Measurements from ENCODE around the gene HDHD3. TPM values are rescaled to one million over a fixed set of nuclear protein-coding genes. Genes with fewer than 3 reads are reported as not detected.
A peak's percentile ranks its signal among the peaks of the same experiment; 100 is the strongest.
"Not testable (repeated sequence)": the region's sequence is repeated elsewhere in the genome, so short reads cannot be mapped to it uniquely, and the experiment has no call there.

HDHD3 gene
- total RNA-seq, 1 donor from 2014 or later: 33.9 TPM

DNA sequence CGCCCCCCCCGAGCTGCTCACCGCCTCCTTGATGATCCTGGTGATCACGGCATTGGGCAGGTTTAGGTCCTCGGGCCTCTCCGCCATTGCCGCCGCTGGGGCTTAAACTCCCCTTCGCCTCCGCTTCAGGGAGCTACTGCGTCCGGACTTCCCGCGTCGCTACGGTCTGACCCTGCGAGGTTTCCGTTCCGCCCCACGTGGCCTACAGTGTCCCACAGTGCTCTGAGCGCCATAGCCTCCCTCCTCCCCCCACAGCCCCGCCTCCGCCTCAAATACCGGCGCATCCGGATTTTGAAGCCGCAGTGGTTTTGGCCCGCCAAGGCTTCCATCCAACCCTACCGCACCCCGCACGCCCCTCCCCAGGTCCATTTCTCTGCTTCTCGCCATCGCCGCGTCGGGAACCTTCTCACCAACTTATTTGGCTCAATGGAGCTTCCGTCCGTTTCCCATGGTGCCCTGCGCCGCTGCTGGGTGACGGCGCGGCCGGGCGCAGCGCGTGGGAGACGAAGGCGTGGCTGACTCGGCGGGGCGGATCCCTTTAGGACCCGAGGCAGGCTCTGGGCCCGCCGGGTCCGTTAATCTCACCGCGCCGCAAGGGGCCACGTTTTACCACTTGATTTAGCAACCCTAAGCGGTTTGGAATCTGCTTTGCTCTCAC, 33.5 kb upstream of the HDHD3 start, which contains the start of the genes C9orf43 and POLE3:
Gene C9orf43, plus strand, starts transcription at position 541 of the 658 bp plus-strand sequence. CDS start 2,747 bp downstream, outside the sequence.
Gene POLE3, minus strand, starts transcription at position 469 of the 658 bp plus-strand sequence. Its CDS starts 382 bp downstream, at position 87.
- Mint-ChIP-seq H3K9me3 (no peaks in the 10 kb centered on the region), H3K4me3 (peak within 1 kb of the TSS; percentile 99), H3K27me3 (no peaks in the 10 kb centered on the region), H3K4me1 (ENCODE audit: unreplicated experiment) (peaks cover 18% of the 10 kb centered on the region), H3K36me3 (peaks cover 23% of the 10 kb centered on the region), H3K27ac (peak within 1 kb of the TSS; percentile 100)
- TF ChIP-seq, protein P1, sequence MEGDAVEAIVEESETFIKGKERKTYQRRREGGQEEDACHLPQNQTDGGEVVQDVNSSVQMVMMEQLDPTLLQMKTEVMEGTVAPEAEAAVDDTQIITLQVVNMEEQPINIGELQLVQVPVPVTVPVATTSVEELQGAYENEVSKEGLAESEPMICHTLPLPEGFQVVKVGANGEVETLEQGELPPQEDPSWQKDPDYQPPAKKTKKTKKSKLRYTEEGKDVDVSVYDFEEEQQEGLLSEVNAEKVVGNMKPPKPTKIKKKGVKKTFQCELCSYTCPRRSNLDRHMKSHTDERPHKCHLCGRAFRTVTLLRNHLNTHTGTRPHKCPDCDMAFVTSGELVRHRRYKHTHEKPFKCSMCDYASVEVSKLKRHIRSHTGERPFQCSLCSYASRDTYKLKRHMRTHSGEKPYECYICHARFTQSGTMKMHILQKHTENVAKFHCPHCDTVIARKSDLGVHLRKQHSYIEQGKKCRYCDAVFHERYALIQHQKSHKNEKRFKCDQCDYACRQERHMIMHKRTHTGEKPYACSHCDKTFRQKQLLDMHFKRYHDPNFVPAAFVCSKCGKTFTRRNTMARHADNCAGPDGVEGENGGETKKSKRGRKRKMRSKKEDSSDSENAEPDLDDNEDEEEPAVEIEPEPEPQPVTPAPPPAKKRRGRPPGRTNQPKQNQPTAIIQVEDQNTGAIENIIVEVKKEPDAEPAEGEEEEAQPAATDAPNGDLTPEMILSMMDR (conservative IDR thresholded peaks at IDR 0.05): no peak
- peak; percentile 96 for DNase-seq (ENCODE audit: extremely low spot score, unreplicated experiment)

GRCh38 chr9:113409883-113410206, 33.1 kb upstream of the HDHD3 start:
- H3K27me3 Mint-ChIP-seq: no peaks in the 10 kb centered on the region
- peaks cover 18% of the 10 kb centered on the region for H3K4me1 Mint-ChIP-seq (ENCODE audit: unreplicated experiment)
- H3K9me3 Mint-ChIP-seq: no peaks in the 10 kb centered on the region
- peak overlapping the region; percentile 100 for H3K27ac Mint-ChIP-seq
- peaks cover 23% of the 10 kb centered on the region for H3K36me3 Mint-ChIP-seq
- DNase-seq (ENCODE audit: extremely low spot score, unreplicated experiment): peak; percentile 76
- H3K4me3 Mint-ChIP-seq: peak overlapping the region; percentile 99
- TF ChIP-seq, protein P1 (conservative IDR thresholded peaks at IDR 0.05): no peak

GRCh38 chr9:113409481-113409880, 32.7 kb upstream of the HDHD3 start:
- H3K27me3 Mint-ChIP-seq: no peaks in the 10 kb centered on the region
- peak overlapping the region; percentile 99 for H3K4me3 Mint-ChIP-seq
- H3K36me3 Mint-ChIP-seq: peaks cover 23% of the 10 kb centered on the region
- TF ChIP-seq, protein P1 (conservative IDR thresholded peaks at IDR 0.05): no peak
- peak overlapping the region; percentile 100 for H3K27ac Mint-ChIP-seq
- peaks cover 18% of the 10 kb centered on the region for H3K4me1 Mint-ChIP-seq (ENCODE audit: unreplicated experiment)
- no peaks in the 10 kb centered on the region for H3K9me3 Mint-ChIP-seq
- no peak for DNase-seq (ENCODE audit: extremely low spot score, unreplicated experiment)

DNA sequence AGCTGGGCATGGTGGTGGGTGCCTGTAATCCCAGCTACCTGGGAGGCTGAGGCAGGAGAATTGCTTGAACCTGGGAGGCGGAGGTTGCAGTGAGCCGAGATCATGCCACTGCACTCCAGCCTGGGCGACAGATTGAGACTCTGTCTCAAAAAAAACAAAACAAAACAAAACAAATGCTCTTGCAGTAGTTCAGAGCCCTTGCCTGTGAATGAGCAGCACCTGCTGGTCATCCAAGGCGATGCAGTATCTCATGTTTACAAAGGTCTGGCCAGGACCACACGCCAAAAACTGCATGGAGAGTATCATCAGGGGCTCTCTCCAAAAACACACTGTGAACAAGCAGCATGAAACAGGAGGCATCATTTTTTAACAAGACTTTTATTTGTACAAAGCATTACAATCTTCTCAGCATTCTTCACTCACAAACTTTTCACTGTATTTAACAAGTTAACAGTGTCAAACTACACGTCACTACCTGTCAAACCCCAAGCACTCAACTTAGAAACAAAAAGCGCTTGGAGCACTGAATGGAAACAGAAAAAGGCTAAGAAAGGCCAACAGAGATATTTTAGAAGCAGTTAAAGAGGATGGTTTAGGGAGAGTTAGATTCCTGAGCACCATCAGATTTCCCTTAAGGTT, 30.2 kb upstream of the HDHD3 start:
- peak overlapping the region; percentile 84 for H3K4me3 Mint-ChIP-seq
- peak overlapping the region; percentile 77 for H3K27ac Mint-ChIP-seq
- H3K36me3 Mint-ChIP-seq: peaks cover 23% of the 10 kb centered on the region

GRCh38 chr9:113406353-113406752, 29.6 kb upstream of the HDHD3 start:
- Mint-ChIP-seq H3K36me3 (peaks cover 23% of the 10 kb centered on the region), H3K4me1 (ENCODE audit: unreplicated experiment) (peaks cover 24% of the 10 kb centered on the region), H3K27ac (peak overlapping the region; percentile 68)
- not testable (repeated sequence) for DNase-seq (ENCODE audit: extremely low spot score, unreplicated experiment); H3K4me3 Mint-ChIP-seq; H3K27me3 Mint-ChIP-seq; H3K9me3 Mint-ChIP-seq

More for the DNA sequence above, 30.2 kb upstream of the HDHD3 start:
- peaks cover 18% of the 10 kb centered on the region for H3K4me1 Mint-ChIP-seq (ENCODE audit: unreplicated experiment)
- H3K27me3 Mint-ChIP-seq; DNase-seq (ENCODE audit: extremely low spot score, unreplicated experiment); H3K9me3 Mint-ChIP-seq: not testable (repeated sequence)
- TF ChIP-seq, protein P1 (conservative IDR thresholded peaks at IDR 0.05): peak; percentile 81

DNA sequence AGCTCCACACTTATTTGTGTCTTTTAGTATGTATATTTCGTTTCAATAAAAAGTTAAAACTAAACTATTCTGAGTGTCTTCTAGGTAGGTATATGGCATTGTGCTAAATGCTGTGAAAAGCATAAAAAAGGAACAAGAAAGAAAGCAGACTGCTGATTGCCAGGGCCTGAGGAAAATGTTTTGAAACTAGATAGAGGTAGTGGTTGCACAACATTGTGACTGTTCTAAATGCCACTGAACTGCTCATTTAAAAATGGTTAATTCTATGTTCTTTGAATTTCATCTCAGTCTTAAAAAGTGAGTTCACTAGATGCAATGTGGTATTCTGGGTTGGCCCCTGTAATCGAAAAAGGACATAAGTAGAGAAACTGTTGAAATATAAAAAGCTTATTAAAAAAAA, 26.9 kb upstream of the HDHD3 start:
- TF ChIP-seq, protein P1 (conservative IDR thresholded peaks at IDR 0.05): no peak
- no peak overlapping the region for H3K27ac Mint-ChIP-seq
- H3K4me1 Mint-ChIP-seq (ENCODE audit: unreplicated experiment): peaks cover 24% of the 10 kb centered on the region
- no peak overlapping the region for H3K4me3 Mint-ChIP-seq
- no peaks in the 10 kb centered on the region for H3K27me3 Mint-ChIP-seq
- no peaks in the 10 kb centered on the region for H3K9me3 Mint-ChIP-seq
- DNase-seq (ENCODE audit: extremely low spot score, unreplicated experiment): no peak
- H3K36me3 Mint-ChIP-seq: peaks cover 10% of the 10 kb centered on the region

All from type B pancreatic cell (in vitro differentiated cells).